Hepatocyte (in vitro differentiated cells): ENCODE measurements around the gene BRDT. TPM values are rescaled to one million over a fixed set of nuclear protein-coding genes. Genes with fewer than 3 reads are reported as not detected.

Experiments
- DNase-seq: peaks from one replicate; pipeline ENCODE4 v3.0.0-alpha.2; 2016; ENCODE audit warnings: low spot score
- H2AFZ ChIP-seq: fragments of 200-600 bp; sonication (generic); 2 replicates; pipeline ENCODE4 v1.6.0; 2016; ENCODE audit warnings: antibody characterized with exemption, mild to moderate bottlenecking
- H3K27ac ChIP-seq: fragments of 200-600 bp; sonication (generic); 2 replicates; pipeline ENCODE4 v1.5.1; 2016; ENCODE audit warnings: mild to moderate bottlenecking
- H3K27me3 ChIP-seq: fragments of 200-600 bp; sonication (generic); 2 replicates; pipeline ENCODE4 v1.6.1; 2016
- H3K36me3 ChIP-seq: fragments of 200-600 bp; sonication (generic); replicated peaks from 2 replicates; pipeline ENCODE4 v1.5.1; 2016; ENCODE audit warnings: low read depth; ENCODE audit not compliant: insufficient read depth
- H3K4me1 ChIP-seq: fragments of 200-600 bp; sonication (generic); 2 replicates; pipeline ENCODE4 v1.5.1; 2016; ENCODE audit warnings: mild to moderate bottlenecking, moderate library complexity; ENCODE audit not compliant: insufficient read depth
- H3K4me2 ChIP-seq: fragments of 200-600 bp; sonication (generic); 2 replicates; pipeline ENCODE4 v1.6.0; 2016
- H3K4me3 ChIP-seq: fragments of 200-600 bp; sonication (generic); 2 replicates; pipeline ENCODE4 v1.5.1; 2016; ENCODE audit warnings: mild to moderate bottlenecking
- H3K79me2 ChIP-seq: fragments of 200-600 bp; sonication (generic); 2 replicates; pipeline ENCODE4 v1.6.0; 2017; ENCODE audit warnings: mild to moderate bottlenecking
- H3K9me2 ChIP-seq: fragments of 200-600 bp; sonication (generic); replicated peaks from 2 replicates; pipeline ENCODE4 v1.6.0; 2017; ENCODE audit warnings: mild to moderate bottlenecking; ENCODE audit not compliant: insufficient read depth
- H3K9me3 ChIP-seq: fragments of 200-600 bp; sonication (generic); 2 replicates; pipeline ENCODE4 v1.5.1; 2016; ENCODE audit warnings: low read depth, mild to moderate bottlenecking
- H4K20me1 ChIP-seq: fragments of 200-600 bp; sonication (generic); 2 replicates; pipeline ENCODE4 v1.6.0; 2016; ENCODE audit warnings: mild to moderate bottlenecking; ENCODE audit not compliant: insufficient read depth, poor library complexity, severe bottlenecking
- EZH2 ChIP-seq: fragments of 200-600 bp; sonication (generic); IDR thresholded peaks from 2 replicates; pipeline ENCODE4 v1.6.1; 2016; ENCODE audit warnings: antibody characterized with exemption, mild to moderate bottlenecking, borderline replicate concordance
- EZH2phosphoT487 ChIP-seq: fragments of 200-600 bp; sonication (generic); IDR thresholded peaks from one replicate; pipeline ENCODE4 v1.6.1; 2018; ENCODE audit warnings: antibody characterized with exemption, mild to moderate bottlenecking, low read depth, moderate library complexity; ENCODE audit not compliant: unreplicated experiment, severe bottlenecking
- WGBS: methylation state at CpG from one replicate; pipeline ENCODE4 v1.1.6; 2016; ENCODE audit warnings: low lambda C conversion rate; ENCODE audit errors: missing lambda C conversion rate; 5-methylcytosine and 5-hydroxymethylcytosine counted together
- polyA plus RNA-seq: library from polyadenylated mRNA; unstranded; fragments of >200 nt; fragmentation: Nextera tagmentation; extraction: Ambion mirVana; gene quantifications from 2 replicates; pipeline ENCODE4 v1.2.1, GENCODE V29; 2016
- total RNA-seq: library from RNA; depleted of rRNA; stranded (reverse); fragments of >200 nt; gene quantifications from 2 replicates; pipeline ENCODE4 v1.2.3, GENCODE V29; 2014
- TF ChIP-seq, protein P1 (sequence below): fragments of 200-600 bp; sonication (generic); IDR thresholded peaks from 2 replicates; pipeline ENCODE4 v1.5.1; 2016; ENCODE audit warnings: antibody characterized with exemption, mild to moderate bottlenecking; ENCODE audit not compliant: poor library complexity

Gene BRDT
- total and polyA plus RNA-seq, 2 experiments from 2014 or later, result not detected

DNA sequence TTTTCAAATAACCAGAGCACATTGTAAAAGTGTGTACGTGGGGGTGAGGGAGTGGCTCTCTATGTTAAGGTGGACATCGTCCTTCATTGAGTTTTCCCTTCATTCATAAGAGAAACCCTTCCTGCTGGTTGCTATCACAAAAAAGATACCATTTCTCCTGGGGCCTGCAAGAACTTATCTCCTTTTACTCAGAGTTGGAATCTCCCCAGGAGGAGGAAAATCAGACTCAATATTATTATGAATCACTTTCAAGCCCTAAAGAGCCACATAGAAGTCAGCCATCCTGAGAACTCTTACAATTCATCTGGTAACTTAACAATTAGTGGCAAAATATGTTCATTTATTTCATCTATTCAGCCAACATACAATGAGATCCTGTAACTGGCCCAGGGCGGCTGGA is 36.2 kb upstream of the BRDT start:
- H3K27ac ChIP-seq, result no peak overlapping the region
- H3K9me3 ChIP-seq, result no peaks in the 10 kb centered on the region
- WGBS, result 69% methylated on average over 3 of the region's 3 CpGs
- H4K20me1 ChIP-seq, result no peaks in the 10 kb centered on the region
- no peaks in the 10 kb centered on the region for H3K27me3 ChIP-seq
- no peak overlapping the region for H3K4me2 ChIP-seq
- no peaks in the 10 kb centered on the region for H3K36me3 ChIP-seq
- no peak for DNase-seq
- H3K4me1 ChIP-seq, result no peaks in the 10 kb centered on the region
- no peaks in the 10 kb centered on the region for H3K79me2 ChIP-seq
- H3K9me2 ChIP-seq, result no peaks in the 10 kb centered on the region
- no peak for TF ChIP-seq EZH2phosphoT487
- TF ChIP-seq, protein P1, sequence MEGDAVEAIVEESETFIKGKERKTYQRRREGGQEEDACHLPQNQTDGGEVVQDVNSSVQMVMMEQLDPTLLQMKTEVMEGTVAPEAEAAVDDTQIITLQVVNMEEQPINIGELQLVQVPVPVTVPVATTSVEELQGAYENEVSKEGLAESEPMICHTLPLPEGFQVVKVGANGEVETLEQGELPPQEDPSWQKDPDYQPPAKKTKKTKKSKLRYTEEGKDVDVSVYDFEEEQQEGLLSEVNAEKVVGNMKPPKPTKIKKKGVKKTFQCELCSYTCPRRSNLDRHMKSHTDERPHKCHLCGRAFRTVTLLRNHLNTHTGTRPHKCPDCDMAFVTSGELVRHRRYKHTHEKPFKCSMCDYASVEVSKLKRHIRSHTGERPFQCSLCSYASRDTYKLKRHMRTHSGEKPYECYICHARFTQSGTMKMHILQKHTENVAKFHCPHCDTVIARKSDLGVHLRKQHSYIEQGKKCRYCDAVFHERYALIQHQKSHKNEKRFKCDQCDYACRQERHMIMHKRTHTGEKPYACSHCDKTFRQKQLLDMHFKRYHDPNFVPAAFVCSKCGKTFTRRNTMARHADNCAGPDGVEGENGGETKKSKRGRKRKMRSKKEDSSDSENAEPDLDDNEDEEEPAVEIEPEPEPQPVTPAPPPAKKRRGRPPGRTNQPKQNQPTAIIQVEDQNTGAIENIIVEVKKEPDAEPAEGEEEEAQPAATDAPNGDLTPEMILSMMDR, result no peak
- no peak overlapping the region for H3K4me3 ChIP-seq
- H2AFZ ChIP-seq, result no peak overlapping the region

DNA sequence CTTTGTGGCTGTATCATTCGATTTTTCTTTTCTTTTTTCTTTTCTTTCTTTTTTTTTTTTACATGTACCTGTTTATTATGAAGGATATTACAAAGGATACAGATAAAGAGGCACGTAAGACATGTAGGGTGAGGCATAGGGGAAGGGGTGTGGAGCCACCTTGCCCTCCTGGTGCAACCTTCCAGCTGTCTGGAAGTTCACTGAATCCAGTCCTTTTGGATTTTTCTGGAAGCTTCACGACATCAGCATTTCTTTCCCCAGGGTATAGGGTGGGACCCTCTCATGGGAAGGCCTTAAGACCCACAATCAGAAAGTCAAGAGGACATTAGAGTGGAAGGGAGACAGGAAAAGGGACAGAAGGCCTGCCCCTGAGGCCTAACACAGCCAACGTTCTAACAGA is 33.2 kb upstream of the BRDT start:
- no peak overlapping the region for H3K4me3 ChIP-seq
- TF ChIP-seq, protein P1, result no peak
- TF ChIP-seq EZH2, result no peak
- no peak for TF ChIP-seq EZH2phosphoT487

DNA sequence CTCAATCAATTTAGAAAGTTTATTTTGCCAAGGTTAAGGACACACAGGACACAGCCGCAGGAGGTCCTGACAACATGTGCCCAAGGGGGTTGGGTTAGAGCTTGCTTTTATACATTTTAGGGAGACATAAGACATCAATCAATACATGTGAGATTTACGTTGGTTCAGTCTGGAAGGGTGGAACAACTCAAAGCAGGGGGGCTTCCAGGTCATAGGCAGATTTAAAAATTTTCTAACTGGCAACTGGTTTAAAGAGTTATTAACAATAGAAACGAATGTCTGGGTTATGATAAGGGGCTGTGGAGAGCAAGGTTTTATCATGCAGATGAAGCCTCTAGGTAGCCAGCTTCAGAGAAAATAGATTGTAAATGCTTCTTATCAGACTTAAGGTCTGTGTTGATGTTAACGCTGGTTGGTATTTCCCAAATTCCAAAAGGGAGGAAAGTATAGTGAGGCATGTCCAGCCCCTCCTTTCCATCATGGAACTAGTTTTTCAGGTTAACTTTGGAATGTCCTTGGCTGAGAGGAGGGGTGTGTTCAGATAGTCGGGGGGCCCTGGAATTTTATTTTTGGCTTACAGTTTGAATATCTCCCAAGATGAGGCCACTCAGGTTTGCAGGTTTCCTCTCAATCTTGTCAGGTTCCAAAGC is 32.3 kb upstream of the BRDT start:
- no peaks in the 10 kb centered on the region for H3K79me2 ChIP-seq
- H3K4me2 ChIP-seq, result no peak overlapping the region
- H4K20me1 ChIP-seq, result no peaks in the 10 kb centered on the region
- no peaks in the 10 kb centered on the region for H3K4me1 ChIP-seq
- no peak for DNase-seq
- H3K4me3 ChIP-seq, result no peak overlapping the region
- H3K36me3 ChIP-seq, result no peaks in the 10 kb centered on the region
- 47% methylated on average over 5 of the region's 5 CpGs for WGBS
- TF ChIP-seq EZH2 (no peak), EZH2phosphoT487 (no peak)
- TF ChIP-seq, protein P1, result no peak
- no peak overlapping the region for H2AFZ ChIP-seq
- H3K27me3 ChIP-seq, result no peaks in the 10 kb centered on the region
- no peaks in the 10 kb centered on the region for H3K9me2 ChIP-seq
- H3K27ac ChIP-seq, result no peak overlapping the region
- H3K9me3 ChIP-seq, result no peaks in the 10 kb centered on the region

More for the DNA sequence above, 33.2 kb upstream of the BRDT start:
- H3K9me3 ChIP-seq, result no peaks in the 10 kb centered on the region
- H3K9me2 ChIP-seq, result no peaks in the 10 kb centered on the region
- no peaks in the 10 kb centered on the region for H3K27me3 ChIP-seq
- no peaks in the 10 kb centered on the region for H3K36me3 ChIP-seq
- no peak overlapping the region for H3K4me2 ChIP-seq
- 79% methylated on average over 4 of the region's 4 CpGs for WGBS
- H2AFZ ChIP-seq, result no peak overlapping the region
- H3K4me1 ChIP-seq, result no peaks in the 10 kb centered on the region
- H3K27ac ChIP-seq, result no peak overlapping the region
- no peaks in the 10 kb centered on the region for H4K20me1 ChIP-seq
- no peak for DNase-seq
- no peaks in the 10 kb centered on the region for H3K79me2 ChIP-seq
